ENCODE results near the gene UBE4A.

The UBE4A gene

GRCh38 chr11:118349475-118349874 is 9.9 kb upstream of the UBE4A start:
- DNase-seq (no peak), ATAC-seq (ENCODE audit: insufficient read depth, low read depth) (no peak)
- Histone ChIP-seq H3K4me3 (ENCODE audit: low read depth in 1 of 2, low read length in 2 of 2) (no peak overlapping the region), H3K27ac (ENCODE audit: low read length) (no peak overlapping the region), H3K4me2 (ENCODE audit: insufficient read depth, low read length) (peak overlapping the region; percentile 70; the same call in 1 of the 2 replicates), H3K4me1 (ENCODE audit: insufficient read depth, low read length) (peaks cover 59% of the 10 kb centered on the region), H3K36me3 (ENCODE audit: insufficient read depth, low read length) (peaks cover 87% of the 10 kb centered on the region), H3K79me2 (ENCODE audit: insufficient read depth, low read length) (peaks cover 64% of the 10 kb centered on the region), H3K27me3 (ENCODE audit: insufficient read depth, low read length, poor library complexity) (no peaks in the 10 kb centered on the region), H2AFZ (ENCODE audit: low read depth, low read length) (no peak overlapping the region), H4K20me1 (ENCODE audit: insufficient read depth, low read length) (peaks cover 21% of the 10 kb centered on the region; the same call in 1 of the 2 replicates), H3K9me3 (ENCODE audit: insufficient read depth, low read length, severe bottlenecking) (no peaks in the 10 kb centered on the region), H3K9ac (ENCODE audit: low read depth, low read length) (no peak overlapping the region; the same call in 1 of the 2 replicates)
- TF ChIP-seq, protein P1, sequence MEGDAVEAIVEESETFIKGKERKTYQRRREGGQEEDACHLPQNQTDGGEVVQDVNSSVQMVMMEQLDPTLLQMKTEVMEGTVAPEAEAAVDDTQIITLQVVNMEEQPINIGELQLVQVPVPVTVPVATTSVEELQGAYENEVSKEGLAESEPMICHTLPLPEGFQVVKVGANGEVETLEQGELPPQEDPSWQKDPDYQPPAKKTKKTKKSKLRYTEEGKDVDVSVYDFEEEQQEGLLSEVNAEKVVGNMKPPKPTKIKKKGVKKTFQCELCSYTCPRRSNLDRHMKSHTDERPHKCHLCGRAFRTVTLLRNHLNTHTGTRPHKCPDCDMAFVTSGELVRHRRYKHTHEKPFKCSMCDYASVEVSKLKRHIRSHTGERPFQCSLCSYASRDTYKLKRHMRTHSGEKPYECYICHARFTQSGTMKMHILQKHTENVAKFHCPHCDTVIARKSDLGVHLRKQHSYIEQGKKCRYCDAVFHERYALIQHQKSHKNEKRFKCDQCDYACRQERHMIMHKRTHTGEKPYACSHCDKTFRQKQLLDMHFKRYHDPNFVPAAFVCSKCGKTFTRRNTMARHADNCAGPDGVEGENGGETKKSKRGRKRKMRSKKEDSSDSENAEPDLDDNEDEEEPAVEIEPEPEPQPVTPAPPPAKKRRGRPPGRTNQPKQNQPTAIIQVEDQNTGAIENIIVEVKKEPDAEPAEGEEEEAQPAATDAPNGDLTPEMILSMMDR (IDR thresholded peaks at IDR 0.05; ENCODE audit: borderline replicate concordance, extremely low read depth, low read length, poor library complexity, severe bottlenecking) = no peak
- TF ChIP-seq EZH2 (IDR thresholded peaks at IDR 0.05; ENCODE audit: borderline replicate concordance, low read depth, low read length, severe bottlenecking) = no peak

GRCh38 chr11:118353084-118353710 is 6.2 kb upstream of the UBE4A start:
- no peak overlapping the region for H3K9ac ChIP-seq (ENCODE audit: low read depth, low read length)
- H3K4me1 ChIP-seq (ENCODE audit: insufficient read depth, low read length) = peaks cover 29% of the 10 kb centered on the region
- peaks cover 10% of the 10 kb centered on the region; the same call in 1 of the 2 replicates for H4K20me1 ChIP-seq (ENCODE audit: insufficient read depth, low read length)
- ATAC-seq (ENCODE audit: insufficient read depth, low read depth) (peak; percentile 30; the same call in 1 of the 3 replicates), DNase-seq (no peak)
- no peak overlapping the region for H2AFZ ChIP-seq (ENCODE audit: low read depth, low read length)
- no peaks in the 10 kb centered on the region for H3K27me3 ChIP-seq (ENCODE audit: insufficient read depth, low read length, poor library complexity)
- no peaks in the 10 kb centered on the region for H3K9me3 ChIP-seq (ENCODE audit: insufficient read depth, low read length, severe bottlenecking)
- peak overlapping the region; percentile 15; the same call in 1 of the 2 replicates for H3K27ac ChIP-seq (ENCODE audit: low read length)
- peaks cover 27% of the 10 kb centered on the region for H3K79me2 ChIP-seq (ENCODE audit: insufficient read depth, low read length)
- no peak overlapping the region for H3K4me3 ChIP-seq (ENCODE audit: low read depth in 1 of 2, low read length in 2 of 2)
- peaks cover 68% of the 10 kb centered on the region for H3K36me3 ChIP-seq (ENCODE audit: insufficient read depth, low read length)
- TF ChIP-seq, protein P1 (IDR thresholded peaks at IDR 0.05; ENCODE audit: borderline replicate concordance, extremely low read depth, low read length, poor library complexity, severe bottlenecking) = peak; percentile 62
- no peak for TF ChIP-seq EZH2 (IDR thresholded peaks at IDR 0.05; ENCODE audit: borderline replicate concordance, low read depth, low read length, severe bottlenecking)
- no peak overlapping the region for H3K4me2 ChIP-seq (ENCODE audit: insufficient read depth, low read length)

- peaks cover 27% of the 10 kb centered on the region for H3K36me3 ChIP-seq (ENCODE audit: insufficient read depth, low read length)
- peaks cover 37% of the 10 kb centered on the region for H3K79me2 ChIP-seq (ENCODE audit: insufficient read depth, low read length)
- DNase-seq (no peak), ATAC-seq (ENCODE audit: insufficient read depth, low read depth) (no peak)
- H3K9ac ChIP-seq (ENCODE audit: low read depth, low read length) = no peak overlapping the region
- peaks cover 39% of the 10 kb centered on the region for H3K4me1 ChIP-seq (ENCODE audit: insufficient read depth, low read length)
- H3K27ac ChIP-seq (ENCODE audit: low read length) = no peak overlapping the region
- H3K4me2 ChIP-seq (ENCODE audit: insufficient read depth, low read length) = no peak overlapping the region
- H2AFZ ChIP-seq (ENCODE audit: low read depth, low read length) = no peak overlapping the region
- no peak overlapping the region for H3K4me3 ChIP-seq (ENCODE audit: low read depth in 1 of 2, low read length in 2 of 2)
- H3K9me3 ChIP-seq (ENCODE audit: insufficient read depth, low read length, severe bottlenecking) = no peaks in the 10 kb centered on the region
- TF ChIP-seq EZH2 (IDR thresholded peaks at IDR 0.05; ENCODE audit: borderline replicate concordance, low read depth, low read length, severe bottlenecking) = no peak
- TF ChIP-seq, protein P1 (IDR thresholded peaks at IDR 0.05; ENCODE audit: borderline replicate concordance, extremely low read depth, low read length, poor library complexity, severe bottlenecking) = no peak
- 0 out of 2 replicates have a peak, but pooled peaks cover 2% of the 10 kb centered on the region for H4K20me1 ChIP-seq (ENCODE audit: insufficient read depth, low read length)
- no peaks in the 10 kb centered on the region for H3K27me3 ChIP-seq (ENCODE audit: insufficient read depth, low read length, poor library complexity)
Measured at GRCh38 chr11:118358071-118358470, 1.3 kb upstream of the UBE4A start.

Data from DND-41 (cell line).